ENCODE data around the gene PLCH2. TPM values are rescaled to one million over a fixed set of nuclear protein-coding genes. Genes with fewer than 3 reads are reported as not detected.
A peak's percentile ranks its signal among the peaks of the same experiment; 100 is the strongest.

The PLCH2 gene
- total RNA-seq, 2 experiments from 2014 or later = 2.9 to 6.0 TPM

- H3K9me3 Mint-ChIP-seq = no peaks in the 10 kb centered on the region
- DNase-seq = no peak
- TF ChIP-seq CTCF (IDR thresholded peaks at IDR 0.05) = no peak
- ATAC-seq = no peak
- peaks cover 43% of the 10 kb centered on the region for H3K4me1 Mint-ChIP-seq (ENCODE audit: low read depth)
- H3K27me3 Mint-ChIP-seq = no peaks in the 10 kb centered on the region
- ChIA-PET CTCF (no interaction called here), POLR2A (interaction anchor here (5.7 kb wide), 1 partner anchor 31 kb away, joined by 100 read pairs; the partner anchor contains the start of gene PRXL2B)
- H3K4me3 Mint-ChIP-seq = peak overlapping the region; percentile 99
- intact Hi-C loops (cut with micrococcal nuclease) = loop anchor here (10.0 kb wide), 1 partner anchor 91 kb away; no protein-coding TSS in a partner anchor
- peaks cover 23% of the 10 kb centered on the region for H3K36me3 Mint-ChIP-seq (ENCODE audit: low read depth)
- H3K27ac Mint-ChIP-seq = peak overlapping the region; percentile 99
Observed at GRCh38 chr1:2553871-2554620, 78.0 kb downstream of the PLCH2 start.

- peaks cover 23% of the 10 kb centered on the region for H3K36me3 Mint-ChIP-seq (ENCODE audit: low read depth)
- ChIA-PET POLR2A (interaction anchor here (1.3 to 5.7 kb wide), 7 partner anchors 12 to 145 kb away, joined by 3 to 100 read pairs (median 10); partner anchors contain the start of gene PRXL2B), CTCF (interaction anchor here (0.9 to 2.4 kb wide), 5 partner anchors 16 to 32 kb away, joined by 3 to 28 read pairs (median 4); no protein-coding TSS in a partner anchor)
- intact Hi-C loops (cut with micrococcal nuclease) = loop anchor here (10.0 kb wide), 1 partner anchor 90 kb away; no protein-coding TSS in a partner anchor
- no peaks in the 10 kb centered on the region for H3K9me3 Mint-ChIP-seq
- peaks cover 38% of the 10 kb centered on the region for H3K4me1 Mint-ChIP-seq (ENCODE audit: low read depth)
- H3K4me3 Mint-ChIP-seq = peak overlapping the region; percentile 99
- no peaks in the 10 kb centered on the region for H3K27me3 Mint-ChIP-seq
- TF ChIP-seq CTCF (IDR thresholded peaks at IDR 0.05) = peak; percentile 69
- ATAC-seq (peak; percentile 27), DNase-seq (peak; percentile 82)
- H3K27ac Mint-ChIP-seq = peak overlapping the region; percentile 99
Observed at GRCh38 chr1:2554621-2555387, 78.7 kb downstream of the PLCH2 start.

Other genes starting within 250 kb of the PLCH2 start
- gene SKI, start 248.0 kb upstream of the PLCH2 start, total RNA-seq = 10 to 100 TPM; 27.5 to 28.3 TPM
- 1 to 10 TPM; 5.9 to 6.6 TPM for gene MORN1, start 84.7 kb upstream of the PLCH2 start, total RNA-seq
- gene RER1, start 84.4 kb upstream of the PLCH2 start, total RNA-seq = 100 to 1,000 TPM; 120 to 131 TPM
- 10 to 100 TPM; 17.1 to 19.0 TPM for gene PEX10, start 63.7 kb upstream of the PLCH2 start, total RNA-seq
- gene PANK4, start 50.3 kb downstream of the PLCH2 start, total RNA-seq = 10 to 100 TPM; 39.0 to 40.6 TPM
- not detected for gene HES5, start 54.0 kb downstream of the PLCH2 start, total RNA-seq
- gene TNFRSF14, start 80.1 kb downstream of the PLCH2 start, total RNA-seq = 100 to 1,000 TPM; 134 to 140 TPM
- gene PRXL2B, start 110.5 kb downstream of the PLCH2 start, total RNA-seq = 10 to 100 TPM; 39.1 to 43.6 TPM
- 1 to 10 TPM; 1.8 to 3.1 TPM for gene MMEL1, start 156.7 kb downstream of the PLCH2 start, total RNA-seq